Measurements from ENCODE around the gene LAMP5. TPM values are rescaled to one million over a fixed set of nuclear protein-coding genes. Genes with fewer than 3 reads are reported as not detected.

The LAMP5 gene
- total and polyA plus RNA-seq, 9 of the 15 experiments (the other 6 are each of a cell fraction or from before 2014, with no cell fraction given) = not detected

- TF ChIP-seq REST (IDR thresholded peaks at IDR 0.05; ENCODE audit: borderline replicate concordance) (no peak), REST (CRISPR knock-in tag; IDR thresholded peaks at IDR 0.05; ENCODE audit: low read depth) (no peak), ZFP91 (CRISPR knock-in tag; IDR thresholded peaks at IDR 0.05) (no peak), TEAD2 (tag; IDR thresholded peaks at IDR 0.05) (no peak)
These were observed 3.5 kb upstream of the LAMP5 start (continued) for GRCh38 chr20:9510911-9511310.

Measured in K562 (cell line).